CD4-positive, CD25-positive, alpha-beta regulatory T cell (primary cell): Measurements from ENCODE around the gene IZUMO1R. TPM values are rescaled to one million over a fixed set of nuclear protein-coding genes. Genes with fewer than 3 reads are reported as not detected.
"Not testable (repeated sequence)": the region's sequence is repeated elsewhere in the genome, so short reads cannot be mapped to it uniquely, and the experiment has no call there.

Source experiments
- ATAC-seq, 2 donors: fragments of 150-1000 bp; cut with Tn5 transposase; one replicate each; pipeline ENCODE4 v1.10.0; 2021; ENCODE audit warnings: low read depth in 2 of 2, moderate number of reproducible peaks in 2 of 2, moderate library complexity in 1 of 2
- DNase-seq, 3 donors: peaks; one replicate each; pipeline versions ENCODE4 v3.0.0 to v3.0.0-alpha.2; 2012 to 2022; ENCODE audit warnings: mixed read lengths in 1 of 3
- H3K27ac ChIP-seq: one replicate; pipeline ENCODE4 v1.7.0; 2013; ENCODE audit warnings: mild to moderate bottlenecking, low read length; ENCODE audit not compliant: insufficient read depth, poor library complexity, severe bottlenecking
- H3K27me3 ChIP-seq: one replicate; pipeline ENCODE4 v1.7.0; 2013; ENCODE audit warnings: low read length; ENCODE audit not compliant: control insufficient read depth, insufficient read depth
- H3K36me3 ChIP-seq: one replicate; pipeline ENCODE4 v1.7.0; 2013; ENCODE audit warnings: mild to moderate bottlenecking, low read length, moderate library complexity; ENCODE audit not compliant: control insufficient read depth, insufficient read depth
- H3K4me1 ChIP-seq: 2 replicates; pipeline ENCODE4 v1.7.0; 2013; ENCODE audit warnings: mild to moderate bottlenecking, low read length; ENCODE audit not compliant: insufficient read depth, control insufficient read depth, poor library complexity, severe bottlenecking
- H3K4me3 ChIP-seq: one replicate; pipeline ENCODE4 v1.7.0; 2013; ENCODE audit warnings: low read depth, mild to moderate bottlenecking, low read length, moderate library complexity
- H3K9me3 ChIP-seq, 2 experiments: 1 replicate in 1 of 2; 2 replicates in 1 of 2; pipeline ENCODE4 v1.7.0; 2013; ENCODE audit warnings: low read length in 2 of 2, mild to moderate bottlenecking in 1 of 2, moderate library complexity in 1 of 2; ENCODE audit not compliant: control insufficient read depth in 2 of 2
- H3K27ac Mint-ChIP-seq, 3 donors: one replicate each; pipeline ENCODE4 v1.8.0; 2020 to 2022; ENCODE audit warnings: mild to moderate bottlenecking in 3 of 3, mixed read lengths in 3 of 3, moderate library complexity in 2 of 3
- H3K27me3 Mint-ChIP-seq: one replicate; pipeline ENCODE4 v1.8.0; 2022; ENCODE audit warnings: mild to moderate bottlenecking, mixed read lengths
- H3K36me3 Mint-ChIP-seq: one replicate; pipeline ENCODE4 v1.8.0; 2020; ENCODE audit warnings: mixed read lengths
- H3K4me1 Mint-ChIP-seq, 4 donors: one replicate each; pipeline ENCODE4 v1.8.0; 2020 to 2022; ENCODE audit warnings: mixed read lengths in 4 of 4, mild to moderate bottlenecking in 1 of 4
- H3K4me3 Mint-ChIP-seq, 4 donors: one replicate each; pipeline ENCODE4 v1.8.0; 2020 to 2022; ENCODE audit warnings: mild to moderate bottlenecking in 4 of 4, mixed read lengths in 4 of 4, moderate library complexity in 3 of 4
- H3K9me3 Mint-ChIP-seq, 7 donors: one replicate each; pipeline ENCODE4 v1.8.0; 2020 to 2022; ENCODE audit warnings: mixed read lengths in 7 of 7, mild to moderate bottlenecking in 3 of 7, moderate library complexity in 2 of 7
- polyA plus RNA-seq, 4 donors: library from polyadenylated mRNA; unstranded; fragments of 300-500 nt; fragmentation: Illumina TruSeq; gene quantifications; one replicate each; pipeline ENCODE4 v1.2.3, GENCODE V29; 2021
- total RNA-seq: library from RNA; stranded (reverse); gene quantifications from one replicate; pipeline ENCODE4 v1.2.3, GENCODE V29; 2022

IZUMO1R gene
- total RNA-seq, result not detected
- not detected for polyA plus RNA-seq

DNA sequence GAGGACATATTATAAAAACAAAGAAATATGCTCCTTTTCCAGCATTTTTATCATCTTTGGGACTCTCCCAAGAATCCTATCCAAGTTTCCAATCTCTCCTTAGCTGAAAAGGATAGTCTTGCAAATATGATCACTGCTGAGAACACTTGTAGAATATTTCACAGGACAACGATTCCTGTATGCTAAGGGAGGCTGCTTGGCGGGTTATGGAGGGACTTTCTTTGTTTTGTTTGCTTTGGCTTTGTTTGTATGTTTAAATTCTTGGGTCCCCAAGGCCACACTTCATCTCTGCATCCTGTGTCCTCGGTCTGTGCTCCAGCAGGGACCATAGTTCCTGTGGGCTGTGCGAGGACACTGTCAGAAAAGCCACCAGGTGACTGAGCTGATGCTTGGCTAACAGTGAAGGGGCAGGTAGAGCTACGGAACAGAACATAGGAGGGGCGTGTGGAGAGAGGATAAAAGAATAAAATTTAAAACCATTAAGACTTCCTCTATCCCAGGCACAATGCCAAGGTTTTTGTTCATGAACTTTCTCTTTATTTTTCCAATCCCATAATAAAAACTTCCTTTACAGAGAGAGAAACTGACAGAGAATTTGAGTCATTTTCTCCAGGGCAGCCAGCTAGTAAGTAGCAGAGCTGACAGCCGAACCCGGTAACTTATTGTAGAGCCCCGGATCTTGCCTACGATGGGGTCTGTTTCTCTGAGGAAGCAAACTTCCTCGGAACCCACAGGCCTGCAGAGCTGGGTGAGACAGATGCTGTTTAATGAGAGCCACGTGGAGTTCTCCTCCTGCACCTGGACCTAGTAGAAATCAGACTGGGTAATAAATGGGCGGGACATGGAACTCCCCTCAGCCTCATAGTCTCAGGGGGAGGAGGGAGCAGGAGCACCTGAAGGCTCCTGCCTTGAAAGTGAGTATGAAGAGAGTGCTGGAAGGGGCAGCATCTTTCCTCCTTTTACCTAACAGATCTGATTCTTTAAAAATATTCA, at the start of gene IZUMO1R:
TSS of gene IZUMO1R (plus strand) at position 615 of the 993 bp plus-strand sequence. CDS start 1,057 bp downstream, outside the sequence.
- H3K4me1 Mint-ChIP-seq, result no peaks in the 10 kb centered on the region
- H3K9me3 Mint-ChIP-seq, result no peaks in the 10 kb centered on the region
- Histone ChIP-seq H3K4me3 (no peak within 1 kb of the TSS), H3K9me3 (no peaks in the 10 kb centered on the region), H3K27ac (no peak within 1 kb of the TSS), H3K4me1 (no peaks in the 10 kb centered on the region), H3K27me3 (no peaks in the 10 kb centered on the region), H3K36me3 (no peaks in the 10 kb centered on the region)
- H3K36me3 Mint-ChIP-seq, result no peaks in the 10 kb centered on the region
- no peak for ATAC-seq
- peaks cover 9% of the 10 kb centered on the region for H3K27me3 Mint-ChIP-seq
- no peak for DNase-seq
- H3K27ac Mint-ChIP-seq, result no peak within 1 kb of the TSS
- no peak within 1 kb of the TSS for H3K4me3 Mint-ChIP-seq

- ATAC-seq (no peak), DNase-seq (no peak)
- Histone ChIP-seq H3K27ac (no peak overlapping the region), H3K4me1 (no peaks in the 10 kb centered on the region), H3K4me3 (no peak overlapping the region), H3K27me3 (no peaks in the 10 kb centered on the region), H3K9me3 (no peaks in the 10 kb centered on the region), H3K36me3 (no peaks in the 10 kb centered on the region)
- H3K4me3 Mint-ChIP-seq, result no peak overlapping the region
- H3K9me3 Mint-ChIP-seq, result peaks cover 0 to 24% (median 4%) of the 10 kb centered on the region in 7 donors
- no peaks in the 10 kb centered on the region for H3K4me1 Mint-ChIP-seq
- H3K36me3 Mint-ChIP-seq, result no peaks in the 10 kb centered on the region
- no peaks in the 10 kb centered on the region for H3K27me3 Mint-ChIP-seq
- no peak overlapping the region for H3K27ac Mint-ChIP-seq
Observed at GRCh38 chr11:94271885-94272372, 32.5 kb upstream of the IZUMO1R start.

GRCh38 chr11:94272738-94273313, 31.6 kb upstream of the IZUMO1R start:
- Mint-ChIP-seq H3K27me3 (no peaks in the 10 kb centered on the region), H3K9me3 (peaks cover 0 to 15% (median 4%) of the 10 kb centered on the region in 7 donors), H3K27ac (no peak overlapping the region), H3K4me1 (no peaks in the 10 kb centered on the region), H3K4me3 (no peak overlapping the region), H3K36me3 (no peaks in the 10 kb centered on the region)
- Histone ChIP-seq H3K4me1 (no peaks in the 10 kb centered on the region), H3K9me3 (no peaks in the 10 kb centered on the region), H3K36me3 (no peaks in the 10 kb centered on the region), H3K4me3 (no peak overlapping the region), H3K27ac (no peak overlapping the region), H3K27me3 (no peaks in the 10 kb centered on the region)
- DNase-seq (no peak), ATAC-seq (no peak)

DNA sequence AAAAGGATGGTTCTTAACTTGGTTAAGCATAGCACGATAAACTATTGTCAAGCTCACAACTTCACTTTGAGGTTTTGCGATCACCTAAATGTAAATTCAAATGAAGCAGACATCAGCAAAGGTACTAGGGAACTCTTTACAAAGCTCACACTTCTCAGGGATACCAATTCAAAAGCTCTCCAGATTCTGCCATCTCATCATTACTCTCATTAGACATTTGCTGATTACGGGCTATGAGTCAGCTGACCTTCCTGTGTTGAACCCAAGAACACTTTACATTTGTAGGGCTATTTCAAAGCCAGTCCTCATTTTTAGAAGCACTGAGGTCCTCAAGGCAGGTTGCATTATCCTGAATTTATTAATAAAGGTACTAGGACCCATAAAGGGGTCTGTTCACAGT, 28.4 kb upstream of the IZUMO1R start:
- H3K4me1 ChIP-seq, result no peaks in the 10 kb centered on the region
- no peak overlapping the region for H3K4me3 ChIP-seq
- no peaks in the 10 kb centered on the region for H3K36me3 Mint-ChIP-seq
- H3K27ac Mint-ChIP-seq, result no peak overlapping the region
- H3K4me1 Mint-ChIP-seq, result no peaks in the 10 kb centered on the region
- ATAC-seq (no peak), DNase-seq (no peak)
- peak overlapping the region in 1 of 4 donors; percentile 43 for H3K4me3 Mint-ChIP-seq
- H3K36me3 ChIP-seq, result no peaks in the 10 kb centered on the region
- H3K27me3 ChIP-seq, result no peaks in the 10 kb centered on the region
- H3K9me3 ChIP-seq, result no peaks in the 10 kb centered on the region
- peaks cover 0 to 4% (median 3%) of the 10 kb centered on the region in 7 donors for H3K9me3 Mint-ChIP-seq
- no peak overlapping the region for H3K27ac ChIP-seq
- H3K27me3 Mint-ChIP-seq, result peaks cover 3% of the 10 kb centered on the region

DNA sequence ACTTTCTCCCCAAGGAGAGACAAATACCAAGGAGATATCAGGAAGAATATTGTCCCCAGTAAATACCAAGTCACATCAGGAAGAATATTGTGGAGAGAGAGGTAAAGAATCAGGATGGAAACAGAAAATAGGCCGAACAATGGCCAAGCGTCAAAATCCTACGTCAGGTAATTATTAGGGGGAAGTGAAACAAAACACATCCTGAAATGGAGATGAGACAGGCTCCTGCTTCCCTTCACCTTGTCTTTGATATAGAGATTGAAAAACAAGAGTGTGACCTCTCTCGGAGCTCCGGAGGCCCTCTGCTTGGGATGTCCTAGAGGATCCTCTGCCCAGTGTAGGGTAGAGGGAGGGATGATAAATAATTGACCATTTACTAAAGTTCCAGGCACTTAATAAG, 27.4 kb upstream of the IZUMO1R start:
- Mint-ChIP-seq H3K4me1 (no peaks in the 10 kb centered on the region), H3K27ac (no peak overlapping the region), H3K27me3 (peaks cover 4% of the 10 kb centered on the region), H3K9me3 (peaks cover 0 to 4% (median 1%) of the 10 kb centered on the region in 7 donors), H3K36me3 (no peaks in the 10 kb centered on the region), H3K4me3 (no peak overlapping the region)
- H3K4me3 ChIP-seq, result no peak overlapping the region
- no peak for ATAC-seq
- DNase-seq, result no peak
- no peaks in the 10 kb centered on the region for H3K36me3 ChIP-seq
- H3K4me1 ChIP-seq, result no peaks in the 10 kb centered on the region
- H3K9me3 ChIP-seq, result no peaks in the 10 kb centered on the region
- H3K27ac ChIP-seq, result no peak overlapping the region
- no peaks in the 10 kb centered on the region for H3K27me3 ChIP-seq

DNA sequence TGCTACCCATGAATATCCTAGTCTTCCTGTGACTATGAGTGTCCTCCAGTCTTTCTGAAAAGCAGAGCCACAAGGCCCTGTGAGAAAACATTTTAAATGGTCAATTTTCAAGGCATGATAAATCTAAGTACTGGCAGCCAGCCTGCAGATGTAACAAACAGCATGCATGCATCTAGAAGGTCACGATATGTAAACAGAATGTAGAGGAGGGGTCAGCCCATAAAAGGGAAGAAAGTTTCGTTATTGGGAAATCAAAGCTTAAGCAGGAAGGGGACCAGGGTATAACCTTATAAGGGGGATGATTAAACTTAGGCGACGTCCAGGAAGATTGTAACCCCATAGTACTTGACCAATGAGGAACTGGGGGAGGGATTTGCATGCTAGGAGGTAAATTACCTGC, 26.2 kb upstream of the IZUMO1R start:
- H3K4me3 ChIP-seq, H3K4me1 Mint-ChIP-seq, H3K27ac ChIP-seq, H3K27ac Mint-ChIP-seq, H3K36me3 Mint-ChIP-seq, H3K36me3 ChIP-seq, DNase-seq, H3K27me3 Mint-ChIP-seq, H3K27me3 ChIP-seq, ATAC-seq, H3K4me3 Mint-ChIP-seq, H3K9me3 ChIP-seq, H3K4me1 ChIP-seq, H3K9me3 Mint-ChIP-seq: not testable (repeated sequence)

- Histone ChIP-seq H3K27ac (no peak overlapping the region), H3K4me1 (no peaks in the 10 kb centered on the region), H3K27me3 (no peaks in the 10 kb centered on the region), H3K9me3 (no peaks in the 10 kb centered on the region), H3K4me3 (no peak overlapping the region), H3K36me3 (no peaks in the 10 kb centered on the region)
- Mint-ChIP-seq H3K27ac (no peak overlapping the region), H3K27me3 (peaks cover 4% of the 10 kb centered on the region), H3K9me3 (peaks cover 0 to 2% (median 0%) of the 10 kb centered on the region in 7 donors), H3K4me3 (no peak overlapping the region), H3K4me1 (no peaks in the 10 kb centered on the region), H3K36me3 (no peaks in the 10 kb centered on the region)
- no peak for DNase-seq
- no peak for ATAC-seq
Observed at GRCh38 chr11:94279996-94280395, 24.4 kb upstream of the IZUMO1R start.
